GM12878 (cell line): ENCODE data around the gene PTGIS. TPM values are rescaled to one million over a fixed set of nuclear protein-coding genes. Genes with fewer than 3 reads are reported as not detected.

Experiments used
- ATAC-seq: fragments of 200-7000 bp; cut with Tn5 transposase; 3 replicates; pipeline ENCODE4 v1.9.1; 2020; ENCODE audit warnings: mild to moderate bottlenecking, moderate library complexity
- BruUV-seq: library from RNA; stranded (reverse); fragments of 400-500 nt; replicated peaks from 2 replicates; lab custom pipeline; 2021; lab: Mats Ljungman, UMichigan
- CTCF ChIA-PET: fragments of 300-600 bp; sonication (Branson Sonifier 250); formaldehyde crosslinking; extraction: SDS; loops from one replicate; lab custom pipeline; 2021; ENCODE audit warnings: inconsistent platforms; lab: Yijun Ruan, JAX
- POLR2A ChIA-PET: fragments of 350-600 bp; formaldehyde crosslinking; extraction: SDS; loops from one replicate; lab custom pipeline; 2021; ENCODE audit warnings: inconsistent platforms; lab: Charles Lee
- RAD21 ChIA-PET: fragments of 300-600 bp; sonication (Branson Sonifier 250); formaldehyde crosslinking; loops from one replicate; lab custom pipeline; 2023; ENCODE audit warnings: antibody characterized with exemption; ENCODE audit not compliant: unreplicated experiment; lab: Charles Lee
- SMC1A ChIA-PET: fragments of 300-600 bp; sonication (Branson Sonifier 250); formaldehyde crosslinking; loops from one replicate; lab custom pipeline; 2023; ENCODE audit not compliant: unreplicated experiment, uncharacterized antibody; lab: Charles Lee
- DNase-seq: peaks from one replicate; pipeline ENCODE4 v3.0.0-alpha.2; 2011; ENCODE audit warnings: low read depth, low spot score
- FAIRE-seq: peaks from 3 replicates; lab custom pipeline; 2011; peaks lifted over from hg19 to GRCh38; lab: Jason Lieb, UNC
- H2AFZ ChIP-seq: 2 replicates; pipeline ENCODE4 v1.6.0; 2011; ENCODE audit warnings: low read depth, low read length, control low read depth; ENCODE audit not compliant: control insufficient read depth
- H3K27ac ChIP-seq: 2 replicates; pipeline ENCODE4 v1.5.1; 2011; ENCODE audit warnings: control low read depth; ENCODE audit not compliant: control insufficient read depth, insufficient read depth
- H3K27me3 ChIP-seq, 2 experiments: replicated peaks in 1 of 2; 2 replicates each; pipeline versions ENCODE4 v1.6.0 to v1.6.1; 2011; ENCODE audit warnings: low read length in 1 of 2; ENCODE audit not compliant: control insufficient read depth in 2 of 2, insufficient read depth in 2 of 2
- H3K36me3 ChIP-seq, 2 experiments: 2 replicates each; pipeline ENCODE4 v1.5.1; 2011; ENCODE audit warnings: low read length in 1 of 2; ENCODE audit not compliant: control insufficient read depth in 2 of 2, insufficient read depth in 2 of 2
- H3K4me1 ChIP-seq: 2 replicates; pipeline ENCODE4 v1.6.1; 2011; ENCODE audit warnings: mild to moderate bottlenecking, low read length, moderate library complexity, mixed read lengths; ENCODE audit not compliant: control insufficient read depth, insufficient read depth
- H3K4me2 ChIP-seq: 2 replicates; pipeline ENCODE4 v1.6.0; 2011; ENCODE audit warnings: control low read depth; ENCODE audit not compliant: control insufficient read depth, insufficient read depth
- H3K4me3 ChIP-seq: fragments of 200-600 bp; sonication (generic); 2 replicates; pipeline ENCODE4 v1.5.1; 2016
- H3K79me2 ChIP-seq: 2 replicates; pipeline ENCODE4 v1.6.0; 2011; ENCODE audit warnings: low read length; ENCODE audit not compliant: control insufficient read depth, insufficient read depth
- H3K9ac ChIP-seq: 2 replicates; pipeline ENCODE4 v1.8.0; 2011; ENCODE audit warnings: low read length, control low read depth, mixed read lengths; ENCODE audit not compliant: control insufficient read depth, insufficient read depth
- H3K9me3 ChIP-seq: replicated peaks from 3 replicates; pipeline ENCODE4 v1.5.1; 2011; ENCODE audit warnings: mild to moderate bottlenecking, low read length; ENCODE audit not compliant: control insufficient read depth, insufficient read depth
- H4K20me1 ChIP-seq: 2 replicates; pipeline ENCODE4 v1.6.0; 2011; ENCODE audit not compliant: control insufficient read depth, insufficient read depth
- ATF7 ChIP-seq: fragments of 450-650 bp; IDR thresholded peaks from 2 replicates; pipeline ENCODE4 v1.6.1; 2016; ENCODE audit warnings: low read depth, mild to moderate bottlenecking
- BHLHE40 ChIP-seq, 2 experiments: fragments of 450-650 bp in 1 of 2; IDR thresholded peaks; 2 replicates each; pipeline ENCODE4 v1.6.1; 2011 to 2017; ENCODE audit warnings: low read depth in 2 of 2, borderline replicate concordance in 1 of 2, improper control_type of control experiment in 1 of 2, low read length in 1 of 2, mild to moderate bottlenecking in 1 of 2
- CEBPZ ChIP-seq: fragments of 150-350 bp; IDR thresholded peaks from 2 replicates; pipeline ENCODE4 v1.6.1; 2016; ENCODE audit warnings: low read depth, low read length
- CREB1 ChIP-seq: IDR thresholded peaks from 2 replicates; pipeline ENCODE4 v1.6.1; 2012; ENCODE audit warnings: low read depth, mild to moderate bottlenecking, inconsistent platforms
- E2F8 ChIP-seq: fragments of 450-650 bp; IDR thresholded peaks from 2 replicates; pipeline ENCODE4 v1.6.1; 2018; ENCODE audit warnings: mild to moderate bottlenecking, low read depth, moderate library complexity; ENCODE audit not compliant: partially characterized antibody
- RAD21 ChIP-seq: IDR thresholded peaks from 2 replicates; pipeline ENCODE4 v1.6.1; 2011; ENCODE audit warnings: mild to moderate bottlenecking, low read depth, low read length, moderate library complexity; ENCODE audit not compliant: insufficient read depth
- TCF12 ChIP-seq: IDR thresholded peaks from 2 replicates; pipeline ENCODE4 v1.6.1; 2011; ENCODE audit warnings: low read depth, mild to moderate bottlenecking, low read length
- TCF3 ChIP-seq: IDR thresholded peaks from 2 replicates; pipeline ENCODE4 v1.6.1; 2012; ENCODE audit warnings: low read depth, mild to moderate bottlenecking, low read length, borderline replicate concordance; ENCODE audit not compliant: insufficient read depth
- ZNF592 ChIP-seq: fragments of 450-650 bp; IDR thresholded peaks from 2 replicates; pipeline ENCODE4 v1.6.1; 2017; ENCODE audit warnings: mild to moderate bottlenecking, moderate library complexity
- WGBS: methylation state at CpG from one replicate; pipeline ENCODE4 v1.1.6; 2016; ENCODE audit warnings: low lambda C conversion rate; ENCODE audit not compliant: insufficient replicate concordance, insufficient coverage; ENCODE audit errors: missing lambda C conversion rate; 5-methylcytosine and 5-hydroxymethylcytosine counted together
- in situ Hi-C: fragments of 300-500 bp; cut with MboI; formaldehyde crosslinking; loops from 9 replicates; pipeline ENCODE4 v1.14.3; 2018; ENCODE audit warnings: mixed read lengths
- intact Hi-C: fragments of 100-400 bp; cut with micrococcal nuclease; formaldehyde crosslinking; loops from one replicate; pipeline ENCODE4 v1.14.2; 2022; ENCODE audit not compliant: unreplicated experiment
- polyA plus RNA-seq, 11 experiments: library from polyadenylated mRNA; depleted of rRNA in 4 of 11; unstranded in 6 of 11; stranded (reverse) in 5 of 11; fragments of >200 nt; fragmentation: Nextera tagmentation in 4 of 11; fragmentation: Illumina TruSeq in 1 of 11; extraction: Ambion mirVana in 4 of 11; extraction: Trizol in 1 of 11; gene quantifications; 1 replicate in 1 of 11; 2 replicates in 10 of 11; pipeline versions ENCODE4 v1.2.1 to v1.2.3, GENCODE V29; 2011 to 2016; ENCODE audit warnings: inconsistent platforms in 2 of 11, missing spikeins in 2 of 11, low read depth in 1 of 11
- total RNA-seq, 4 experiments: library from RNA; depleted of rRNA in 3 of 4; stranded (reverse); fragments of >200 nt in 3 of 4; fragmentation: Illumina TruSeq in 1 of 4; extraction: Trizol in 1 of 4; gene quantifications; 2 replicates each; pipeline versions ENCODE4 v1.2.1 to v1.2.3, GENCODE V29; 2013 to 2021

Gene PTGIS
- total and polyA plus RNA-seq, 10 of the 15 experiments (the other 5 are each of a cell fraction or from before 2014, with no cell fraction given): 0.10 TPM; not detected in 9

- peaks cover 11% of the 10 kb centered on the region for H3K4me1 ChIP-seq
- intact Hi-C loops (loop anchor here (1.0 kb wide), 2 partner anchors 68 to 275 kb away; no protein-coding TSS in a partner anchor), in situ Hi-C loops (loop anchor here (5.0 kb wide), 2 partner anchors 67 to 277 kb away; no protein-coding TSS in a partner anchor)
- peak; percentile 71 for ATAC-seq
- DNase-seq: no peak
- no peaks in the 10 kb centered on the region for H3K9me3 ChIP-seq
- no TSS peak for BruUV-seq
- RAD21 ChIA-PET: interaction anchor here (0.6 to 6.3 kb wide), 8 partner anchors 13 to 279 kb away, joined by 3 to 110 read pairs (median 4); no protein-coding TSS in a partner anchor
- no peaks in the 10 kb centered on the region for H3K79me2 ChIP-seq
- peak overlapping the region; percentile 2 for H2AFZ ChIP-seq
- SMC1A ChIA-PET: interaction anchor here (0.6 to 6.2 kb wide), 21 partner anchors 11 to 326 kb away, joined by 3 to 65 read pairs (median 4); partner anchors contain the start of gene B4GALT5
- CTCF ChIA-PET: interaction anchor here (0.5 to 8.6 kb wide), 55 partner anchors 8 to 332 kb away, joined by 3 to 226 read pairs (median 4); partner anchors contain the start of gene SPATA2
- WGBS: 7% methylated on average over 17 of the region's 17 CpGs
- no peak overlapping the region for H3K27ac ChIP-seq
- H3K4me3 ChIP-seq: 0 out of 2 replicates have a peak overlapping the region, but pooled peaks have one; percentile 28
- no peaks in the 10 kb centered on the region for H4K20me1 ChIP-seq
- FAIRE-seq: peak; percentile 54
- H3K36me3 ChIP-seq: no peaks in the 10 kb centered on the region
- POLR2A ChIA-PET: interaction anchor here (0.6 kb wide), 1 partner anchor 230 kb away, joined by 3 read pairs; no protein-coding TSS in a partner anchor
- peaks cover 0 to 2% of the 10 kb centered on the region in 2 experiments; a peak in 1 of 4 replicates for H3K27me3 ChIP-seq
- H3K9ac ChIP-seq: no peak overlapping the region
- H3K4me2 ChIP-seq: peak overlapping the region; percentile 71; the same call in 1 of the 2 replicates
- TF ChIP-seq ATF7 (peak; percentile 49; the same call in 1 of the 2 replicates), E2F8 (no peak), CREB1 (peak; percentile 33; the same call in 1 of the 2 replicates), BHLHE40 (IDR thresholded peaks at IDR 0.05; ENCODE audit: borderline replicate concordance in 1 of 2, low read depth in 2 of 2, low read length in 1 of 2) (peak; percentile 55; a peak in 2 of 4 replicates), RAD21 (peak; percentile 88), TCF3 (0 out of 2 replicates have a peak, but pooled peaks have one; percentile 71), TCF12 (peak; percentile 85), ZNF592 (no peak), CEBPZ (no peak)
These were observed 41.1 kb upstream of the PTGIS start for GRCh38 chr20:49608752-49609670.
